H9 (cell line): ENCODE data around the gene CHIT1. TPM values are rescaled to one million over a fixed set of nuclear protein-coding genes. Genes with fewer than 3 reads are reported as not detected.

Experiments used
- DNase-seq: peaks from one replicate; pipeline ENCODE4 v3.0.0-alpha.2; 2017
- H2AFZ ChIP-seq: one replicate; pipeline ENCODE4 v1.6.1; 2013; ENCODE audit warnings: mild to moderate bottlenecking, low read length, control low read depth, moderate library complexity
- H2AK5ac ChIP-seq: 2 replicates; pipeline ENCODE4 v1.6.1; 2013; ENCODE audit warnings: low read length, control low read depth, mixed read lengths; ENCODE audit not compliant: insufficient read length
- H2BK120ac ChIP-seq: one replicate; pipeline ENCODE4 v1.6.1; 2013; ENCODE audit warnings: low read depth, mild to moderate bottlenecking, low read length, control low read depth, inconsistent platforms; ENCODE audit not compliant: poor library complexity, severe bottlenecking
- H2BK12ac ChIP-seq: 2 replicates; pipeline ENCODE4 v1.6.1; 2013; ENCODE audit warnings: low read length, control low read depth, mixed read lengths, low read depth; ENCODE audit not compliant: insufficient read length
- H2BK15ac ChIP-seq: 2 replicates; pipeline ENCODE4 v1.6.1; 2013; ENCODE audit warnings: low read depth, low read length, control low read depth
- H2BK20ac ChIP-seq: one replicate; pipeline ENCODE4 v1.6.1; 2013; ENCODE audit warnings: low read depth, mild to moderate bottlenecking, low read length, control low read depth, inconsistent platforms; ENCODE audit not compliant: poor library complexity, severe bottlenecking
- H2BK5ac ChIP-seq: 2 replicates; pipeline ENCODE4 v1.6.1; 2013; ENCODE audit warnings: low read length, control low read depth, mixed read lengths; ENCODE audit not compliant: insufficient read length
- H3K14ac ChIP-seq: 2 replicates; pipeline ENCODE4 v1.6.1; 2013; ENCODE audit warnings: low read length, control low read depth; ENCODE audit not compliant: insufficient read depth
- H3K18ac ChIP-seq: 2 replicates; pipeline ENCODE4 v1.6.1; 2013; ENCODE audit warnings: low read depth, mild to moderate bottlenecking, mixed read lengths, low read length, control low read depth; ENCODE audit not compliant: insufficient read length
- H3K23ac ChIP-seq: 2 replicates; pipeline ENCODE4 v1.6.1; 2013; ENCODE audit warnings: low read length, control low read depth, mixed read lengths, low read depth; ENCODE audit not compliant: insufficient read length
- H3K23me2 ChIP-seq: 2 replicates; pipeline ENCODE4 v1.6.1; 2013; ENCODE audit warnings: low read depth, mild to moderate bottlenecking, mixed read lengths, low read length, control low read depth; ENCODE audit not compliant: insufficient read length, poor library complexity, severe bottlenecking
- H3K27ac ChIP-seq: 2 replicates; pipeline ENCODE4 v1.5.1; 2013; ENCODE audit warnings: low read length, control low read depth, mixed read lengths, low read depth; ENCODE audit not compliant: insufficient read length
- H3K27me3 ChIP-seq: 2 replicates; pipeline ENCODE4 v1.6.1; 2013; ENCODE audit warnings: low read length, control low read depth, inconsistent platforms; ENCODE audit not compliant: insufficient read depth
- H3K4ac ChIP-seq: 2 replicates; pipeline ENCODE4 v1.6.1; 2013; ENCODE audit warnings: low read depth, mild to moderate bottlenecking, control low read depth, inconsistent platforms, low read length, moderate library complexity
- H3K4me1 ChIP-seq: 2 replicates; pipeline ENCODE4 v1.6.1; 2013; ENCODE audit warnings: low read length, control low read depth, inconsistent platforms; ENCODE audit not compliant: insufficient read depth
- H3K4me2 ChIP-seq: 2 replicates; pipeline ENCODE4 v1.6.1; 2013; ENCODE audit warnings: low read length, control low read depth, mixed read lengths; ENCODE audit not compliant: insufficient read length, insufficient read depth
- H3K56ac ChIP-seq: 2 replicates; pipeline ENCODE4 v1.6.1; 2013; ENCODE audit warnings: low read depth, mild to moderate bottlenecking, mixed read lengths, low read length, control low read depth; ENCODE audit not compliant: insufficient read length
- H3K79me1 ChIP-seq: 2 replicates; pipeline ENCODE4 v1.6.1; 2013; ENCODE audit warnings: low read depth, mild to moderate bottlenecking, moderate library complexity, low read length, control low read depth, inconsistent platforms; ENCODE audit not compliant: insufficient read depth, poor library complexity, severe bottlenecking
- H3K79me2 ChIP-seq: 2 replicates; pipeline ENCODE4 v1.6.1; 2013; ENCODE audit warnings: low read length, control low read depth, inconsistent platforms; ENCODE audit not compliant: insufficient read depth
- H3K9ac ChIP-seq: 2 replicates; pipeline ENCODE4 v1.6.1; 2013; ENCODE audit warnings: low read length, control low read depth, mixed read lengths; ENCODE audit not compliant: insufficient read length; ENCODE audit errors: extremely low read depth
- H3K9me3 ChIP-seq: one replicate; pipeline ENCODE4 v1.6.1; 2013; ENCODE audit warnings: low read depth, low read length, inconsistent platforms; ENCODE audit not compliant: control insufficient read depth
- H3T11ph ChIP-seq: one replicate; pipeline ENCODE4 v1.6.1; 2013; ENCODE audit warnings: mild to moderate bottlenecking, low read length, control low read depth, inconsistent platforms
- H4K20me1 ChIP-seq: one replicate; pipeline ENCODE4 v1.6.1; 2013; ENCODE audit not compliant: control insufficient read depth, insufficient read length, insufficient read depth
- H4K5ac ChIP-seq: 2 replicates; pipeline ENCODE4 v1.6.1; 2013; ENCODE audit warnings: low read depth, mild to moderate bottlenecking, mixed read lengths, low read length, control low read depth; ENCODE audit not compliant: insufficient read length
- H4K8ac ChIP-seq: replicated peaks from 2 replicates; pipeline ENCODE4 v1.6.1; 2013; ENCODE audit warnings: low read length, control low read depth, mixed read lengths, low read depth; ENCODE audit not compliant: insufficient read length
- H4K91ac ChIP-seq: 2 replicates; pipeline ENCODE4 v1.6.1; 2013; ENCODE audit warnings: low read depth, mild to moderate bottlenecking, moderate library complexity, mixed read lengths, low read length, control low read depth; ENCODE audit not compliant: insufficient read length
- H3K27ac Mint-ChIP-seq, 3 experiments: 2 replicates in 2 of 3; 3 replicates in 1 of 3; pipeline ENCODE4 v1.8.0; 2020 to 2021; ENCODE audit warnings: mixed read lengths in 3 of 3, mild to moderate bottlenecking in 1 of 3, moderate library complexity in 1 of 3
- H3K27me3 Mint-ChIP-seq: 2 replicates; pipeline ENCODE4 v1.8.0; 2021; ENCODE audit warnings: low read depth, mild to moderate bottlenecking, moderate library complexity, mixed read lengths
- H3K36me3 Mint-ChIP-seq, 3 experiments: 2 replicates in 2 of 3; 3 replicates in 1 of 3; pipeline ENCODE4 v1.8.0; 2020 to 2021; ENCODE audit warnings: low read depth in 3 of 3, mixed read lengths in 3 of 3; ENCODE audit not compliant: insufficient read depth in 1 of 3
- H3K4me1 Mint-ChIP-seq, 2 experiments: 2 replicates each; pipeline ENCODE4 v1.8.0; 2020; ENCODE audit warnings: mixed read lengths in 2 of 2
- H3K4me3 Mint-ChIP-seq, 2 experiments: 2 replicates in 1 of 2; 3 replicates in 1 of 2; pipeline ENCODE4 v1.8.0; 2020 to 2021; ENCODE audit warnings: mild to moderate bottlenecking in 2 of 2, mixed read lengths in 2 of 2, moderate library complexity in 1 of 2
- H3K9me3 Mint-ChIP-seq, 2 experiments: 2 replicates in 1 of 2; 3 replicates in 1 of 2; pipeline ENCODE4 v1.8.0; 2020; ENCODE audit warnings: mild to moderate bottlenecking in 2 of 2, mixed read lengths in 2 of 2, moderate library complexity in 1 of 2
- CTCF ChIP-seq: fragments of 200-600 bp; sonication (generic); conservative IDR thresholded peaks from 3 replicates; pipeline ENCODE4 v1.8.0; 2021; ENCODE audit warnings: antibody characterized with exemption, mild to moderate bottlenecking
- WGBS: extraction: QIAGEN DNeasy Blood & Tissue Kit; methylation state at CpG from one replicate; pipeline ENCODE4 v1.1.7; 2013; ENCODE audit warnings: missing lambda C conversion rate, low lambda C conversion rate, mixed read lengths; ENCODE audit not compliant: insufficient read length; ENCODE audit errors: extremely low coverage; 5-methylcytosine and 5-hydroxymethylcytosine counted together
- total RNA-seq: library from RNA; stranded (reverse); gene quantifications from 2 replicates; pipeline ENCODE4 v1.2.1, GENCODE V29; 2021

Gene CHIT1
- total RNA-seq, 1 experiment from 2014 or later = not detected

GRCh38 chr1:203201516-203202205 lies 27.8 kb downstream of the CHIT1 start:
- no peak overlapping the region for H4K5ac ChIP-seq
- no peaks in the 10 kb centered on the region for H3K9me3 ChIP-seq
- H3T11ph ChIP-seq = no peak overlapping the region
- H2AFZ ChIP-seq = no peak overlapping the region
- peaks cover 24% of the 10 kb centered on the region for H3K27me3 Mint-ChIP-seq
- no peak overlapping the region for H3K56ac ChIP-seq
- H3K23ac ChIP-seq = no peak overlapping the region
- H2AK5ac ChIP-seq = no peak overlapping the region
- no peak overlapping the region for H3K4me2 ChIP-seq
- H3K4ac ChIP-seq = no peak overlapping the region
- no peak overlapping the region for H3K9ac ChIP-seq
- peaks cover 2% of the 10 kb centered on the region; the same call in 1 of the 2 replicates for H3K27me3 ChIP-seq
- H3K27ac Mint-ChIP-seq = no peak overlapping the region; a peak in 2 of 7 replicates
- H2BK5ac ChIP-seq = no peak overlapping the region
- no peaks in the 10 kb centered on the region for H3K36me3 Mint-ChIP-seq
- H4K20me1 ChIP-seq = no peaks in the 10 kb centered on the region
- no peak overlapping the region for H3K4me3 Mint-ChIP-seq
- peaks cover 2 to 3% of the 10 kb centered on the region in 2 experiments; a peak in 3 of 5 replicates for H3K9me3 Mint-ChIP-seq
- no peak overlapping the region for H3K14ac ChIP-seq
- no peaks in the 10 kb centered on the region for H3K4me1 ChIP-seq
- H3K4me1 Mint-ChIP-seq = peaks cover 7 to 12% of the 10 kb centered on the region in 2 experiments
- H3K79me1 ChIP-seq = no peaks in the 10 kb centered on the region
- H2BK20ac ChIP-seq = no peak overlapping the region
- H2BK120ac ChIP-seq = no peak overlapping the region
- no peak for DNase-seq
- H3K23me2 ChIP-seq = no peaks in the 10 kb centered on the region
- H2BK15ac ChIP-seq = no peak overlapping the region
- no peak overlapping the region for H4K8ac ChIP-seq
- no peak overlapping the region for H2BK12ac ChIP-seq
- no peak overlapping the region for H3K27ac ChIP-seq
- H4K91ac ChIP-seq = no peak overlapping the region
- TF ChIP-seq CTCF = no peak
- H3K18ac ChIP-seq = no peak overlapping the region
- no CpG with 5 or more reads among the region's 10 CpGs for WGBS
- H3K79me2 ChIP-seq = no peaks in the 10 kb centered on the region
